H1 (cell line): ENCODE data around the gene BRPF3. TPM values are rescaled to one million over a fixed set of nuclear protein-coding genes. Genes with fewer than 3 reads are reported as not detected.

Experiments
- CTCF ChIA-PET: fragments of 300-600 bp; sonication (Branson Sonifier 250); formaldehyde crosslinking; loops from one replicate; lab custom pipeline; 2021; ENCODE audit not compliant: partially characterized antibody; lab: Charles Lee
- POLR2A ChIA-PET: fragments of 300-600 bp; sonication (Branson Sonifier 250); formaldehyde crosslinking; loops from one replicate; lab custom pipeline; 2021; ENCODE audit warnings: inconsistent platforms; ENCODE audit not compliant: partially characterized antibody; lab: Charles Lee
- DNase-seq, 2 experiments: peaks; one replicate each; pipeline versions ENCODE4 v3.0.0 to v3.0.0-alpha.2; 2010 to 2022; ENCODE audit warnings: low spot score in 2 of 2, low read depth in 1 of 2, mixed read lengths in 1 of 2
- FAIRE-seq: peaks from 2 replicates; lab custom pipeline; 2011; peaks lifted over from hg19 to GRCh38; lab: Jason Lieb, UNC
- H2AFZ ChIP-seq: 2 replicates; pipeline ENCODE4 v1.8.1; 2012; ENCODE audit warnings: low read length, inconsistent platforms
- H2AK5ac ChIP-seq: 2 replicates; pipeline ENCODE4 v1.6.1; 2013; ENCODE audit warnings: low read depth, low read length
- H2BK120ac ChIP-seq: replicated peaks from 2 replicates; pipeline ENCODE3; 2013; ENCODE audit warnings: low read depth, low read length, inconsistent platforms
- H2BK12ac ChIP-seq: 2 replicates; pipeline ENCODE4 v1.6.1; 2013; ENCODE audit warnings: low read depth, low read length
- H2BK15ac ChIP-seq: 2 replicates; pipeline ENCODE4 v1.6.1; 2013; ENCODE audit warnings: low read length
- H2BK20ac ChIP-seq: 2 replicates; pipeline ENCODE4 v1.6.1; 2013; ENCODE audit warnings: low read length
- H2BK5ac ChIP-seq: 2 replicates; pipeline ENCODE4 v1.6.1; 2013; ENCODE audit warnings: low read depth, low read length
- H3K14ac ChIP-seq: 2 replicates; pipeline ENCODE4 v1.6.1; 2013; ENCODE audit warnings: inconsistent platforms; ENCODE audit not compliant: insufficient read length
- H3K18ac ChIP-seq: 2 replicates; pipeline ENCODE4 v1.6.1; 2013; ENCODE audit warnings: low read length; ENCODE audit errors: extremely low read depth
- H3K23ac ChIP-seq: 2 replicates; pipeline ENCODE4 v1.6.1; 2013; ENCODE audit warnings: inconsistent platforms; ENCODE audit not compliant: insufficient read length
- H3K23me2 ChIP-seq: 2 replicates; pipeline ENCODE4 v1.6.1; 2013; ENCODE audit warnings: low read depth, low read length
- H3K27ac ChIP-seq: 2 replicates; pipeline ENCODE4 v1.6.1; 2011; ENCODE audit warnings: low read depth, low read length, inconsistent platforms
- H3K27me3 ChIP-seq, 4 experiments: replicated peaks in 1 of 4; 1 replicate in 1 of 4; 2 replicates in 3 of 4; pipeline versions ENCODE4 v1.6.1 to v1.8.1; 2011 to 2013; ENCODE audit warnings: low read length in 3 of 4, mild to moderate bottlenecking in 3 of 4, inconsistent platforms in 2 of 4, mixed read lengths in 2 of 4, moderate library complexity in 1 of 4; ENCODE audit not compliant: control insufficient read depth in 3 of 4, insufficient read depth in 3 of 4; ENCODE audit errors: extremely low read depth in 1 of 4
- H3K36me3 ChIP-seq, 4 experiments: 2 replicates each; pipeline versions ENCODE4 v1.6.1 to v1.8.1; 2011 to 2013; ENCODE audit warnings: mild to moderate bottlenecking in 4 of 4, low read length in 3 of 4, moderate library complexity in 2 of 4, control low read depth in 1 of 4, inconsistent platforms in 1 of 4; ENCODE audit not compliant: insufficient read depth in 4 of 4, control insufficient read depth in 2 of 4
- H3K4ac ChIP-seq: replicated peaks from 2 replicates; pipeline ENCODE3; 2013; ENCODE audit warnings: low read length, low read depth, mixed read lengths, inconsistent platforms; ENCODE audit not compliant: insufficient read length
- H3K4me1 ChIP-seq, 4 experiments: replicated peaks in 1 of 4; 1 replicate in 1 of 4; 2 replicates in 3 of 4; pipeline versions ENCODE4 v1.6.1 to v1.8.1; 2011 to 2013; ENCODE audit warnings: low read length in 3 of 4, inconsistent platforms in 2 of 4, mixed read lengths in 1 of 4; ENCODE audit not compliant: insufficient read depth in 4 of 4, control insufficient read depth in 3 of 4
- H3K4me2 ChIP-seq, 2 experiments: 2 replicates each; pipeline versions ENCODE4 v1.6.1 to v1.8.1; 2011 to 2013; ENCODE audit warnings: low read depth in 2 of 2, low read length in 2 of 2, control low read depth in 1 of 2, inconsistent platforms in 1 of 2, mild to moderate bottlenecking in 1 of 2; ENCODE audit not compliant: insufficient read depth in 1 of 2
- H3K4me3 ChIP-seq, 4 experiments: fragments of 200-600, 300-600 bp in 1 of 4; sonication (generic), shearing (Covaris generic), sonication (Bioruptor Twin) in 1 of 4; 2 replicates each; pipeline versions ENCODE4 v1.5.1 to v1.8.1; 2011 to 2016; ENCODE audit warnings: low read length in 4 of 4, low read depth in 3 of 4, control low read depth in 2 of 4, inconsistent platforms in 2 of 4, mild to moderate bottlenecking in 2 of 4, mixed read lengths in 1 of 4, moderate library complexity in 1 of 4; ENCODE audit not compliant: insufficient read depth in 2 of 4; ENCODE audit errors: extremely low read depth in 1 of 4
- H3K56ac ChIP-seq: replicated peaks from 2 replicates; pipeline ENCODE3; 2013; ENCODE audit warnings: low read depth, mild to moderate bottlenecking, mixed read lengths, low read length, inconsistent platforms; ENCODE audit not compliant: insufficient read length
- H3K79me1 ChIP-seq: 2 replicates; pipeline ENCODE4 v1.6.1; 2013; ENCODE audit warnings: low read depth, low read length, control low read depth
- H3K79me2 ChIP-seq, 2 experiments: 2 replicates each; pipeline versions ENCODE4 v1.6.1 to v1.8.1; 2012 to 2013; ENCODE audit warnings: low read length in 2 of 2, mild to moderate bottlenecking in 2 of 2, inconsistent platforms in 1 of 2; ENCODE audit not compliant: insufficient read depth in 2 of 2, control insufficient read depth in 1 of 2
- H3K9ac ChIP-seq, 4 experiments: replicated peaks in 1 of 4; 1 replicate in 1 of 4; 2 replicates in 3 of 4; pipeline versions ENCODE4 v1.6.1 to v1.8.1; 2011 to 2013; ENCODE audit warnings: low read depth in 3 of 4, low read length in 3 of 4, control low read depth in 2 of 4, mild to moderate bottlenecking in 2 of 4, moderate library complexity in 2 of 4, inconsistent platforms in 1 of 4; ENCODE audit errors: extremely low read depth in 1 of 4
- H3K9me3 ChIP-seq, 2 experiments: 2 replicates each; pipeline versions ENCODE4 v1.6.1 to v1.8.1; 2012 to 2013; ENCODE audit warnings: mild to moderate bottlenecking in 2 of 2, moderate library complexity in 2 of 2, control low read depth in 1 of 2, inconsistent platforms in 1 of 2, low read depth in 1 of 2, low read length in 1 of 2, mixed read lengths in 1 of 2; ENCODE audit not compliant: insufficient read depth in 2 of 2
- H4K20me1 ChIP-seq, 2 experiments: replicated peaks in 1 of 2; 2 replicates each; pipeline versions ENCODE3 to v1.8.1; 2011 to 2013; ENCODE audit warnings: inconsistent platforms in 2 of 2, low read length in 2 of 2, mild to moderate bottlenecking in 1 of 2; ENCODE audit not compliant: insufficient read depth in 2 of 2, control insufficient read depth in 1 of 2
- H4K5ac ChIP-seq: 2 replicates; pipeline ENCODE4 v1.6.1; 2013; ENCODE audit warnings: low read length, low read depth, mixed read lengths, inconsistent platforms; ENCODE audit not compliant: insufficient read length
- H4K8ac ChIP-seq: 2 replicates; pipeline ENCODE4 v1.8.0; 2013; ENCODE audit warnings: mild to moderate bottlenecking, moderate library complexity, low read length, inconsistent platforms; ENCODE audit not compliant: insufficient read depth; ENCODE audit errors: extremely low read depth
- H4K91ac ChIP-seq: replicated peaks from 2 replicates; pipeline ENCODE3; 2013; ENCODE audit warnings: low read length, mixed read lengths, inconsistent platforms; ENCODE audit not compliant: insufficient read length
- CHD2 ChIP-seq: IDR thresholded peaks from 2 replicates; pipeline ENCODE4 v1.6.1; 2012; ENCODE audit warnings: low read length, improper control_type of control experiment
- CREB1 ChIP-seq: IDR thresholded peaks from 2 replicates; pipeline ENCODE4 v1.6.1; 2012; ENCODE audit warnings: inconsistent platforms
- EGR1 ChIP-seq: IDR thresholded peaks from 2 replicates; pipeline ENCODE4 v1.6.1; 2011; ENCODE audit warnings: low read depth, low read length, borderline replicate concordance
- GTF2F1 ChIP-seq: IDR thresholded peaks from 2 replicates; pipeline ENCODE4 v1.6.1; 2012; ENCODE audit warnings: low read depth, low read length, improper control_type of control experiment, borderline replicate concordance
- PHF8 ChIP-seq: fragments of 200-600 bp; sonication (generic); conservative IDR thresholded peaks from 2 replicates; pipeline ENCODE4 v1.7.1; 2012; ENCODE audit warnings: low read depth, mild to moderate bottlenecking, inconsistent platforms, low read length, moderate library complexity
- POLR2A ChIP-seq, 2 experiments: IDR thresholded peaks; 1 replicate in 1 of 2; 2 replicates in 1 of 2; pipeline ENCODE4 v1.6.1; 2011; ENCODE audit warnings: low read depth in 2 of 2, low read length in 2 of 2, mild to moderate bottlenecking in 2 of 2; ENCODE audit errors: control extremely low read depth in 1 of 2
- POLR2AphosphoS5 ChIP-seq: IDR thresholded peaks from 2 replicates; pipeline ENCODE4 v1.6.1; 2011; ENCODE audit warnings: low read depth, low read length
- RXRA ChIP-seq: IDR thresholded peaks from 2 replicates; pipeline ENCODE4 v1.6.1; 2011; ENCODE audit warnings: low read depth, mild to moderate bottlenecking, low read length, moderate library complexity; ENCODE audit not compliant: insufficient read depth
- SAP30 ChIP-seq: fragments of 300-600 bp; sonication (generic); IDR thresholded peaks from 2 replicates; pipeline ENCODE4 v1.7.1; 2012; ENCODE audit warnings: low read length, moderate library complexity, mild to moderate bottlenecking, inconsistent platforms; ENCODE audit not compliant: insufficient read depth, insufficient replicate concordance
- SP2 ChIP-seq: IDR thresholded peaks from 2 replicates; pipeline ENCODE4 v1.6.1; 2012; ENCODE audit warnings: mild to moderate bottlenecking, low read length, inconsistent platforms
- SP4 ChIP-seq: IDR thresholded peaks from 2 replicates; pipeline ENCODE4 v1.6.1; 2012; ENCODE audit warnings: low read length, inconsistent platforms
- TBP ChIP-seq: IDR thresholded peaks from 2 replicates; pipeline ENCODE4 v1.6.1; 2011; ENCODE audit warnings: low read depth, low read length, improper control_type of control experiment
- YY1 ChIP-seq: IDR thresholded peaks from 2 replicates; pipeline ENCODE4 v1.6.1; 2011; ENCODE audit warnings: low read depth, mild to moderate bottlenecking, low read length
- WGBS, 2 experiments: shearing (Covaris generic) in 1 of 2; methylation state at CpG; one replicate each; pipeline versions ENCODE4 v1.1.6 to v1.1.7; 2013 to 2015; ENCODE audit warnings: low lambda C conversion rate in 2 of 2, mixed read lengths in 2 of 2, inconsistent platforms in 1 of 2, low coverage in 1 of 2, missing lambda C conversion rate in 1 of 2; ENCODE audit not compliant: insufficient replicate concordance in 2 of 2, insufficient coverage in 1 of 2, insufficient read length in 1 of 2; ENCODE audit errors: extremely low coverage in 1 of 2, missing lambda C conversion rate in 1 of 2; 5-methylcytosine and 5-hydroxymethylcytosine counted together
- polyA plus RNA-seq, 7 experiments: library from polyadenylated mRNA; depleted of rRNA in 3 of 7; stranded (reverse) in 5 of 7; unstranded in 2 of 7; fragments of >200 nt in 5 of 7; fragments of 200-250 nt in 2 of 7; gene quantifications; 1 replicate in 5 of 7; 2 replicates in 1 of 7; 4 replicates in 1 of 7; pipeline versions ENCODE4 v1.2.1 to v1.2.3, GENCODE V29; 2011 to 2013; ENCODE audit warnings: missing spikeins in 2 of 7, mixed read lengths in 2 of 7
- total RNA-seq: library from RNA; stranded (reverse); fragmentation: NEBNext Ultra II Directional; extraction: Animal tissue kit (Norgen Biotek cat#: 25700); gene quantifications from 2 replicates; pipeline ENCODE4 v1.2.1, GENCODE V29; 2021

Gene BRPF3
- total and polyA plus RNA-seq, 2 of the 8 experiments (the other 6 are each of a cell fraction or from before 2014, with no cell fraction given) = 26.0 to 37.5 TPM

- Histone ChIP-seq H3K79me1 (peaks cover 20% of the 10 kb centered on the region), H2BK12ac (no peak overlapping the region), H3K9ac (peak overlapping the region; percentile 76 to 99 (median 87)), H3K79me2 (peaks cover 0 to 45% of the 10 kb centered on the region in 2 experiments; a peak in 3 of 4 replicates), H3K4me1 (peaks cover 0 to 6% (median 1%) of the 10 kb centered on the region in 4 experiments; a peak in 4 of 7 replicates), H3K14ac (no peak overlapping the region), H3K4me3 (peak overlapping the region; percentile 64 to 88 (median 66)), H2BK15ac (no peak overlapping the region), H3K56ac (no peak overlapping the region), H2AFZ (no peak overlapping the region), H3K36me3 (peaks cover 13 to 20% (median 17%) of the 10 kb centered on the region in 4 experiments), H2BK120ac (no peak overlapping the region), H3K9me3 (no peaks in the 10 kb centered on the region), H3K18ac (peak overlapping the region; percentile 88), H4K91ac (no peak overlapping the region), H4K5ac (peak overlapping the region; percentile 64), H2BK5ac (no peak overlapping the region), H2AK5ac (no peak overlapping the region), H3K4ac (no peak overlapping the region), H4K20me1 (peaks cover 0 to 9% of the 10 kb centered on the region in 2 experiments), H3K27me3 (no peaks in the 10 kb centered on the region), H3K27ac (peak overlapping the region; percentile 86; the same call in 1 of the 2 replicates), H3K23ac (no peak overlapping the region), H3K23me2 (peaks cover 6% of the 10 kb centered on the region; the same call in 1 of the 2 replicates), H2BK20ac (no peak overlapping the region), H4K8ac (peak overlapping the region; percentile 95; the same call in 1 of the 2 replicates), H3K4me2 (peak overlapping the region; percentile 78 to 91)
- DNase-seq (peak; percentile 96 to 100), FAIRE-seq (peak; percentile 32)
- CTCF ChIA-PET = interaction anchor here (0.8 to 2.6 kb wide), 5 partner anchors 58 to 1384 kb away, joined by 3 to 12 read pairs (median 3); no protein-coding TSS in a partner anchor
- 1% methylated on average over 21 of the region's 58 CpGs; no CpG with 5 or more reads in 1 of the 2 experiments for WGBS, 2 experiments
- POLR2A ChIA-PET = interaction anchor here (0.7 to 1.8 kb wide), 13 partner anchors 9 to 169 kb away, joined by 3 to 9 read pairs (median 4); partner anchors contain the start of genes MAPK13 and MAPK14
- TF ChIP-seq YY1 (peak; percentile 94), PHF8 (peak; percentile 71), POLR2A (IDR thresholded peaks at IDR 0.05; ENCODE audit: control extremely low read depth in 1 of 2, low read depth in 2 of 2, low read length in 2 of 2) (peak; percentile 66 to 93), CREB1 (peak; percentile 79), RXRA (no peak), EGR1 (peak; percentile 3; the same call in 1 of the 2 replicates), TBP (no peak; the same call in 1 of the 2 replicates), GTF2F1 (0 out of 2 replicates have a peak, but pooled peaks have one; percentile 26), POLR2AphosphoS5 (peak; percentile 86), SP2 (peak; percentile 74), SAP30 (no peak), SP4 (peak; percentile 47; the same call in 1 of the 2 replicates), CHD2 (peak; percentile 81)
Observed at GRCh38 chr6:36196880-36197548, 470 bp downstream of the BRPF3 start.
